ENCODE results near the gene PHF1.

PHF1 gene

DNA sequence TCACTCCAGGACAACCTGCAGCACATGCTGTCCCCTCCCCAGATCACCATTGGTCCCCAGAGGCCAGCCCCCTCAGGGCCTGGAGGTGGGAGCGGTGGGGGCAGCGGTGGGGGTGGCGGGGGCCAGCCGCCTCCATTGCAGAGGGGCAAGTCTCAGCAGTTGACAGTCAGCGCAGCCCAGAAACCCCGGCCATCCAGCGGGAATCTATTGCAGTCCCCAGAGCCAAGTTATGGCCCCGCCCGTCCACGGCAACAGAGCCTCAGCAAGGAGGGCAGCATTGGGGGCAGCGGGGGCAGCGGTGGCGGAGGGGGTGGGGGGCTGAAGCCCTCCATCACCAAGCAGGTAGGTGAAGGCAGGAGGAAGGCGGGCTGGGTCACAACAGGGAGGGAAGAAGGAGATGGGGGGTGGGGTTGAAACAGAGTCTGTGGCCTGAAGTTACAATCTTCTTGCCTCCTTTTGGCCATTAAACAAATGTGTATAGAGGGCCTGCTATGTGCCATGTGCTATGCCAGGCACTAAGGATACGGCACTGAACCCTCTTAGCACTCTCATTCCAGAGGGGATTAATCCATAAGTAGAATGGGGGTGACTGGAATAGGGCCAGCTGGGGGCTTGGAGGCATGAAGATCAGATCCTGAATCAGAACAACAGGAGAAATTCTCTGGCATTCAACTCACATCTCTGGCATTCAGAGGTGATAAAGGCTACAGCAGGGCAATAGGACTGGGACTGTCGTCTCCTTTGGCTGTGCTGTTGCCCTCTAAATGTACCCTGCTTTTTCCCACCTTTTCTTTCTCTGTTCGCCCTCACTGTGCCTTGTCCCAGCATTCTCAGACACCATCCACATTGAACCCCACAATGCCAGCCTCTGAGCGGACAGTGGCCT is 33.0 kb downstream of the PHF1 start:
- ChIA-PET CTCF (interaction anchor here (0.6 to 0.9 kb wide), 2 partner anchors 7 to 53 kb away, joined by 3 to 6 read pairs; no protein-coding TSS in a partner anchor), POLR2A (interaction anchor here (1.0 to 3.2 kb wide), 3 partner anchors 11 to 18 kb away, joined by 5 to 26 read pairs (median 5); partner anchors contain the start of gene ZBTB9)
- Histone ChIP-seq H3K27ac (ENCODE audit: extremely low read depth, low read depth, low read length) (no peak overlapping the region), H3K4me1 (ENCODE audit: control insufficient read depth, insufficient read depth, low read length) (no peaks in the 10 kb centered on the region), H3K4me3 (ENCODE audit: low read depth, low read length) (no peak overlapping the region), H3K9me3 (ENCODE audit: control insufficient read depth, insufficient read depth, low read depth, low read length) (no peaks in the 10 kb centered on the region), H3K36me3 (ENCODE audit: control insufficient read depth in 2 of 2, insufficient read depth in 1 of 2, low read length in 2 of 2) (peaks cover 0 to 56% of the 10 kb centered on the region in 2 experiments; a peak in 2 of 3 replicates)
- 0 out of 2 replicates have a peak, but pooled peaks have one; percentile 20 for TF ChIP-seq PRDM10 (tag by site-specific recombination; IDR thresholded peaks at IDR 0.05)
- no peak for TF ChIP-seq TRIM28 (IDR thresholded peaks at IDR 0.05; ENCODE audit: borderline replicate concordance, low read length)
- no peak for TF ChIP-seq KLF7 (tag by site-specific recombination; IDR thresholded peaks at IDR 0.05; ENCODE audit: borderline replicate concordance)
- TF ChIP-seq, protein P1, sequence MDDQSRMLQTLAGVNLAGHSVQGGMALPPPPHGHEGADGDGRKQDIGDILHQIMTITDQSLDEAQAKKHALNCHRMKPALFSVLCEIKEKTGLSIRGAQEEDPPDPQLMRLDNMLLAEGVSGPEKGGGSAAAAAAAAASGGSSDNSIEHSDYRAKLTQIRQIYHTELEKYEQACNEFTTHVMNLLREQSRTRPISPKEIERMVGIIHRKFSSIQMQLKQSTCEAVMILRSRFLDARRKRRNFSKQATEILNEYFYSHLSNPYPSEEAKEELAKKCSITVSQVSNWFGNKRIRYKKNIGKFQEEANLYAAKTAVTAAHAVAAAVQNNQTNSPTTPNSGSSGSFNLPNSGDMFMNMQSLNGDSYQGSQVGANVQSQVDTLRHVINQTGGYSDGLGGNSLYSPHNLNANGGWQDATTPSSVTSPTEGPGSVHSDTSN (CRISPR knock-in tag; IDR thresholded peaks at IDR 0.05) = no peak

DNA sequence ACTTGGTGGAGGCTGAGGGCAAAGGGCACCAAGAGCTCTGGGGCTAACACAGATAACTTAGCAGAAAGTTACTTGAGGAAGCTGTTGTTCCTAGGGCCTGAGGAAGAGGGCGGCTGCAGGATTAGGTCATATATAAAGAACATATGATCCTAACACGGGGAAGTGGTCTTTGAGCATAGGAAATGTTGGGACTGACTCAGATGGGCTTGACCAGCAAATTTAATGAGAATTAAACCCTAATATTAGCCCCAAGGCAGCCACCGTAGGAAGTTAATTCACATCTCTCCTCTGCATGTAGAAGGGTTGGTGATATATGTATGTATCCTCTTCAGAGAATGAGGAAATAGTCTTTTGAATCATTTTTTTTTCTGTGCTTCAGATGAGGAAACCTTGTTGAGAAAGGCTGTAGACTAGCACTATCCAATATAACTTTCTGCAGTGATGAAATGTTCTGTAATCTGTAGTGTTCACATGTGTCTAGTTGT is 34.3 kb downstream of the PHF1 start:
- POLR2A ChIA-PET = interaction anchor here (1.9 to 3.2 kb wide), 2 partner anchors 9 to 14 kb away, joined by 5 to 26 read pairs; partner anchors contain the start of gene ZBTB9
- H3K4me1 ChIP-seq (ENCODE audit: control insufficient read depth, insufficient read depth, low read length) = no peaks in the 10 kb centered on the region
- H3K36me3 ChIP-seq (ENCODE audit: control insufficient read depth in 2 of 2, insufficient read depth in 1 of 2, low read length in 2 of 2) = peaks cover 0 to 63% of the 10 kb centered on the region in 2 experiments; a peak in 2 of 3 replicates
- no peaks in the 10 kb centered on the region for H3K9me3 ChIP-seq (ENCODE audit: control insufficient read depth, insufficient read depth, low read depth, low read length)
- CTCF ChIA-PET = interaction anchor here (0.6 kb wide), 1 partner anchor 103 kb away, joined by 3 read pairs; no protein-coding TSS in a partner anchor
- no peak overlapping the region for H3K27ac ChIP-seq (ENCODE audit: extremely low read depth, low read depth, low read length)
- H3K4me3 ChIP-seq (ENCODE audit: low read depth, low read length) = no peak overlapping the region
- TF ChIP-seq ZNF16 (tag by site-specific recombination; IDR thresholded peaks at IDR 0.05; ENCODE audit: low read depth) = no peak
- no peak for TF ChIP-seq ZNF660 (tag by site-specific recombination; IDR thresholded peaks at IDR 0.05)
- TF ChIP-seq KLF10 (tag by site-specific recombination; IDR thresholded peaks at IDR 0.05) = no peak
- no peak for TF ChIP-seq ZFP41 (tag by site-specific recombination; IDR thresholded peaks at IDR 0.05; ENCODE audit: borderline replicate concordance)
- TF ChIP-seq ZNF76 (tag by site-specific recombination; IDR thresholded peaks at IDR 0.05; ENCODE audit: borderline replicate concordance, low read depth) = no peak
- TF ChIP-seq IKZF3 (tag by site-specific recombination; IDR thresholded peaks at IDR 0.05) = no peak
- TF ChIP-seq, protein P2, sequence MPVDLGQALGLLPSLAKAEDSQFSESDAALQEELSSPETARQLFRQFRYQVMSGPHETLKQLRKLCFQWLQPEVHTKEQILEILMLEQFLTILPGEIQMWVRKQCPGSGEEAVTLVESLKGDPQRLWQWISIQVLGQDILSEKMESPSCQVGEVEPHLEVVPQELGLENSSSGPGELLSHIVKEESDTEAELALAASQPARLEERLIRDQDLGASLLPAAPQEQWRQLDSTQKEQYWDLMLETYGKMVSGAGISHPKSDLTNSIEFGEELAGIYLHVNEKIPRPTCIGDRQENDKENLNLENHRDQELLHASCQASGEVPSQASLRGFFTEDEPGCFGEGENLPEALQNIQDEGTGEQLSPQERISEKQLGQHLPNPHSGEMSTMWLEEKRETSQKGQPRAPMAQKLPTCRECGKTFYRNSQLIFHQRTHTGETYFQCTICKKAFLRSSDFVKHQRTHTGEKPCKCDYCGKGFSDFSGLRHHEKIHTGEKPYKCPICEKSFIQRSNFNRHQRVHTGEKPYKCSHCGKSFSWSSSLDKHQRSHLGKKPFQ (tag by site-specific recombination; IDR thresholded peaks at IDR 0.05) = no peak
- TF ChIP-seq ZNF362 (tag by site-specific recombination; IDR thresholded peaks at IDR 0.05) = no peak
- TF ChIP-seq ZNF521 (tag by site-specific recombination; IDR thresholded peaks at IDR 0.05) = no peak
